ENCODE data around the gene KIRREL3. TPM values are rescaled to one million over a fixed set of nuclear protein-coding genes. Genes with fewer than 3 reads are reported as not detected.

Gene KIRREL3
- total RNA-seq, 1 experiment from 2014 or later = 2.2 TPM

GRCh38 chr11:126996036-126996804 is 4.3 kb downstream of the KIRREL3 start:
- H3K4me1 ChIP-seq (replicated peaks; ENCODE audit: insufficient read depth) = no peaks in the 10 kb centered on the region
- no peaks in the 10 kb centered on the region for H3K9me3 ChIP-seq (ENCODE audit: insufficient read depth, low read depth)
- no peak overlapping the region for H2AFZ ChIP-seq
- ChIA-PET POLR2A (ENCODE audit: unreplicated experiment) (no interaction called here), CTCF (no interaction called here)
- H3F3A ChIP-seq (ENCODE audit: insufficient read depth, low read depth) = no peaks in the 10 kb centered on the region
- no peak for DNase-seq
- no peaks in the 10 kb centered on the region for H3K36me3 ChIP-seq (ENCODE audit: low read depth)
- no peaks in the 10 kb centered on the region for H4K20me1 ChIP-seq (ENCODE audit: insufficient read depth)
- H3K9me2 ChIP-seq (ENCODE audit: insufficient read depth) = no peaks in the 10 kb centered on the region
- BruUV-seq (replicated peaks) = no TSS peak
- TF ChIP-seq, protein P1, sequence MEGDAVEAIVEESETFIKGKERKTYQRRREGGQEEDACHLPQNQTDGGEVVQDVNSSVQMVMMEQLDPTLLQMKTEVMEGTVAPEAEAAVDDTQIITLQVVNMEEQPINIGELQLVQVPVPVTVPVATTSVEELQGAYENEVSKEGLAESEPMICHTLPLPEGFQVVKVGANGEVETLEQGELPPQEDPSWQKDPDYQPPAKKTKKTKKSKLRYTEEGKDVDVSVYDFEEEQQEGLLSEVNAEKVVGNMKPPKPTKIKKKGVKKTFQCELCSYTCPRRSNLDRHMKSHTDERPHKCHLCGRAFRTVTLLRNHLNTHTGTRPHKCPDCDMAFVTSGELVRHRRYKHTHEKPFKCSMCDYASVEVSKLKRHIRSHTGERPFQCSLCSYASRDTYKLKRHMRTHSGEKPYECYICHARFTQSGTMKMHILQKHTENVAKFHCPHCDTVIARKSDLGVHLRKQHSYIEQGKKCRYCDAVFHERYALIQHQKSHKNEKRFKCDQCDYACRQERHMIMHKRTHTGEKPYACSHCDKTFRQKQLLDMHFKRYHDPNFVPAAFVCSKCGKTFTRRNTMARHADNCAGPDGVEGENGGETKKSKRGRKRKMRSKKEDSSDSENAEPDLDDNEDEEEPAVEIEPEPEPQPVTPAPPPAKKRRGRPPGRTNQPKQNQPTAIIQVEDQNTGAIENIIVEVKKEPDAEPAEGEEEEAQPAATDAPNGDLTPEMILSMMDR (conservative IDR thresholded peaks at IDR 0.05) = no peak
- no peak for TF ChIP-seq EZH2 (IDR thresholded peaks at IDR 0.05; ENCODE audit: low read depth)
- intact Hi-C loops (cut with micrococcal nuclease; ENCODE audit: unreplicated experiment) = no loop called here
- H3K4me2 ChIP-seq = no peak overlapping the region
- no peaks in the 10 kb centered on the region for H3K79me2 ChIP-seq (ENCODE audit: low read depth)
- peaks cover 52% of the 10 kb centered on the region for H3K27me3 ChIP-seq (ENCODE audit: insufficient read depth, low read depth)
- H3K27ac ChIP-seq = no peak overlapping the region
- no peak overlapping the region for H3K4me3 ChIP-seq

- no peak for TF ChIP-seq EZH2 (IDR thresholded peaks at IDR 0.05; ENCODE audit: low read depth)
- TF ChIP-seq, protein P1 (conservative IDR thresholded peaks at IDR 0.05) = no peak
- intact Hi-C loops (cut with micrococcal nuclease; ENCODE audit: unreplicated experiment) = loop anchor here (5.0 kb wide), 2 partner anchors 76 to 681 kb away; no protein-coding TSS in a partner anchor
- no peak overlapping the region for H2AFZ ChIP-seq
- peak in 1 of 2 experiments; percentile 10 for DNase-seq
- no TSS peak for BruUV-seq (replicated peaks)
- H3K79me2 ChIP-seq (ENCODE audit: low read depth) = no peaks in the 10 kb centered on the region
- H4K20me1 ChIP-seq (ENCODE audit: insufficient read depth) = no peaks in the 10 kb centered on the region
- H3K27me3 ChIP-seq (ENCODE audit: insufficient read depth, low read depth) = peaks cover 46% of the 10 kb centered on the region
- no peak overlapping the region for H3K27ac ChIP-seq
- no peak overlapping the region for H3K4me2 ChIP-seq
- ChIA-PET CTCF (no interaction called here), POLR2A (ENCODE audit: unreplicated experiment) (no interaction called here)
- H3K4me1 ChIP-seq (replicated peaks; ENCODE audit: insufficient read depth) = no peaks in the 10 kb centered on the region
- no peaks in the 10 kb centered on the region for H3K36me3 ChIP-seq (ENCODE audit: low read depth)
- no peaks in the 10 kb centered on the region for H3F3A ChIP-seq (ENCODE audit: insufficient read depth, low read depth)
- no peaks in the 10 kb centered on the region for H3K9me3 ChIP-seq (ENCODE audit: insufficient read depth, low read depth)
- H3K9me2 ChIP-seq (ENCODE audit: insufficient read depth) = no peaks in the 10 kb centered on the region
- H3K4me3 ChIP-seq = no peak overlapping the region
Observed at GRCh38 chr11:126993599-126993998, 7.0 kb downstream of the KIRREL3 start.

- DNase-seq = peak in 1 of 2 experiments; percentile 3
- Histone ChIP-seq H3K4me3 (no peak overlapping the region), H3F3A (ENCODE audit: insufficient read depth, low read depth) (no peaks in the 10 kb centered on the region), H3K4me2 (no peak overlapping the region), H3K27ac (no peak overlapping the region), H3K9me2 (ENCODE audit: insufficient read depth) (no peaks in the 10 kb centered on the region), H3K36me3 (ENCODE audit: low read depth) (no peaks in the 10 kb centered on the region), H3K4me1 (replicated peaks; ENCODE audit: insufficient read depth) (no peaks in the 10 kb centered on the region), H4K20me1 (ENCODE audit: insufficient read depth) (no peaks in the 10 kb centered on the region), H3K9me3 (ENCODE audit: insufficient read depth, low read depth) (no peaks in the 10 kb centered on the region), H3K79me2 (ENCODE audit: low read depth) (no peaks in the 10 kb centered on the region), H3K27me3 (ENCODE audit: insufficient read depth, low read depth) (peaks cover 49% of the 10 kb centered on the region), H2AFZ (no peak overlapping the region)
- BruUV-seq (replicated peaks) = no TSS peak
- CTCF ChIA-PET = interaction anchor here (0.6 to 1.3 kb wide), 2 partner anchors 276 to 672 kb away, joined by 7 to 18 read pairs; no protein-coding TSS in a partner anchor
- POLR2A ChIA-PET (ENCODE audit: unreplicated experiment) = interaction anchor here (0.6 to 0.7 kb wide), 3 partner anchors 44 to 639 kb away, joined by 3 to 10 read pairs (median 3); no protein-coding TSS in a partner anchor
- no peak for TF ChIP-seq EZH2 (IDR thresholded peaks at IDR 0.05; ENCODE audit: low read depth)
- TF ChIP-seq, protein P1 (conservative IDR thresholded peaks at IDR 0.05) = no peak
- intact Hi-C loops (cut with micrococcal nuclease; ENCODE audit: unreplicated experiment) = loop anchor here (1.0 to 5.0 kb wide), 4 partner anchors 25 to 680 kb away; no protein-coding TSS in a partner anchor
Observed at GRCh38 chr11:126992804-126993111, 7.8 kb downstream of the KIRREL3 start.
